GM18526 (cell line): ENCODE measurements around the gene PLPPR5.

Source experiments
- POLR2A ChIP-seq: IDR thresholded peaks from 3 replicates; pipeline ENCODE4 v1.6.1; 2011; ENCODE audit not compliant: insufficient read length; ENCODE audit errors: extremely low read depth

PLPPR5 gene

DNA sequence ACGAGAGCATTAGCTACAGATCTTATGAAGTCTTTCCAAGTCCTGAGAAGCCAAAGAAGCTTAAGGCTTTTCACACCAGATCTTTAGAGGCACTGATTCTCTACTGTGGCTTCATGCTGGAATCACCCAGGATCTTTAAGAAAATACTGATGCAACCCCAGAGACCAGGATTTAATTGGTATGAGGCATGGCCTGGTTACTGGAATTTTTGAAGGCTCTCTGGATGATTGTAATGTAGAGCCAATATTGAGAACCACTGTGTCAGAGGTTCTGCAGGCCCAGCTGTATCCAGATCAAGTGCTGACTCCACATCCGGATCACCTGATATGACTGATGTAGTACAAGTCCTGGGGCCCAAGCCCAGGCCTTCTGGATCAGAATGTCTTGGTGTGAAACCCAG is 105.7 kb downstream of the PLPPR5 start:
- no peak for TF ChIP-seq POLR2A

DNA sequence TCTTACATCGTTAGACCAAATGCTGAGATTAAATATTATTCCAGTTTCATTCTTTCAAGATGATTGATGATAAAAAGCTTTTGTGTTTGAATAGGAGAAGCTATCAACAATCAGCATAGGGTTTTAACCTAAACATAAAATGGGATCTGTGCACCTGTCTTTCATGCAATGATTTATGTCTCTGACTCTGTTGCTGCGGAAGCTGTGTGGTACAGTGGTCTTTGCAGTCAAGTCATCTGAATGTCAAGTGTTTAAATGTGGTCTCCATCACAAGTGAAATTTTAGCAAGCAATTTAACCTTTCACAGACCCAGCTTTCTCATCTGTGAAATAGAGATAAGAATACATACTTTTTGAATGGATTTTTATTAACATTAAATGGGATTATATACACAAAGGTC is 107.2 kb downstream of the PLPPR5 start:
- no peak for TF ChIP-seq POLR2A

DNA sequence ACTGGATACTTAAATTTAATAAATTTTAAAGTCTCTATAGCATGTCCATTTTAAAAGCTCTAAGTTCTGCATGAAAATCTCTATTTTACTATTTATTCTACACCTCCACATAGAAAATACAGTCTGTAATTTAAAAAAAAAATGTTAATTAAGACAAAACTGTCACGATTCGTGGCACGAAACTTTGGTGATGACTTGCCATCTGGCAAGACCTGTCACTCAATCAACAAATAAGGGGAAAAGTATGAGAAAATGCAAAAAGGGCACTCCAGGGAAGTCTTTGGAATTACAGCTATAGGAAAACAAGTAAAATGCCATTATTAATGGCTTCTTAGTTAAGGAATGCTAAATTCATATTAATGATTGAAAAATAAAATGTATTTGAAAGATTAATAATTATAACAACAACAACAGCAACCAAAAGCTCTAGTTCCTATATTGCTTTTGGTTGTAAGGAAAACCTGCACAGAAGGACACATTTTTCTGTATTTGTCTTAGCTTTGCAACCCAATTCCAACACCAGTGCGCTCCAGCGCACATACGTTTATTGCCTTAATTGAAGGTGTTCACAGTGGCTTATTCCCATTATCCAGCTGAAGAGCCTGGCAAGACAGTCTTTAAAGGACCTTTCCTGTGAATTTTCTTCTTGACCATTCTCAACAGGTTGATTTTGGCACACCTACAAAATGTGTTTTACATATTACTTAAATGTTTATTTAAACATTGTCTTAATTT is 107.8 kb downstream of the PLPPR5 start:
- TF ChIP-seq POLR2A = no peak

DNA sequence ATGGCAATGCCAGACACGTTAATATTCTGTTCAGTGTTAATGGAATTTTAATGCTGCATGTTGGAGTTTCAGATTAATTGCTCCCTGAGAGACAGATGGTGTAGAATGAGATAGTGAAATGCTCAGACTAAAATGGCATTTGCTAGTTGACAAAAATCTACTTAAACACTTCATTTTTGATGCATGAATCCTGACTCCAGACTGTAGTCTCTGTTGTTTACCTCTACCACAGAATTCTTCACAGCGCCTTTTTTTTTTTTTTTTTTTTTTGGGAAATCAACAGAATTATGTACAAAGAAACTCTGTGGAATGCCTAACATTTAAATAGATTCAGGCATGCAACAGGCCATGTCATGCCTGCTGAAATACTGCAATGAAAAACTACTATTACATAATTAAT is 111.3 kb downstream of the PLPPR5 start:
- no peak for TF ChIP-seq POLR2A

DNA sequence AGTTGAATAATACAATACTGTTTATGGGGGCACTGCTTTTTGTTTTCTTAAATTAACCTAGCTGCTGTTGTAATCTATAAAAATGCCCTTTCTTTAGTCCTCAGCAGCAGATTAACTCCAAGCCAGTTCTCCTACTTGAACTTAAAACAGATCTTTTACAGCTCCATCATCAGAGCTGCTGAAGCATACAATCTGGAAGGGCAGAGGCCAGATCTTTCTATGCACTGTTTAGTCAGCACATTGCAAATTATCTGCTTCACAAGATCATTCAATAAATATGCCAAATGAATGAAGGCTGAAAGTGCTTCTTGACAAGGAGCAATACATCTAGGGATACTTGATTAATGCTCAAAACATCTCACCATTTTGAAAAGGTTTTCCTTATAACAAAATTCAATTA is 115.8 kb downstream of the PLPPR5 start:
- TF ChIP-seq POLR2A = no peak

DNA sequence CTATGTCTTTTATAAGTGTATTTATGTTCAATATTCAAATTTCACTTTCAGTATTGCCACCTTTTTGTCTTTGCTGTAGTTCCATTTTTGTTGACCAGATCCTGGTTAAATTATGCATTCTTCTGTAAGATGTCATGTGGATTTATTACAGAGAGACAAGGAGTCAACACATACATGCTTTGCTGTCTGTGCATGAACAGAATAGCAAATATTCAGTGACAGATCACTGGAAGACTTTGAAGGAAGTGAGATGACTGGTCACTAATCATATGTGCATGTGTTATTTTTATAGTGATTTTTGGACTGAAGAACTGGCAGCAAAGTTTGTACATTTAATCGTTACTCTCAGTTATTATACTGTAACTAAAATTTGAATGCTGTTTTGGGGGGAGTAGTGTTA is 117.2 kb downstream of the PLPPR5 start:
- no peak for TF ChIP-seq POLR2A

DNA sequence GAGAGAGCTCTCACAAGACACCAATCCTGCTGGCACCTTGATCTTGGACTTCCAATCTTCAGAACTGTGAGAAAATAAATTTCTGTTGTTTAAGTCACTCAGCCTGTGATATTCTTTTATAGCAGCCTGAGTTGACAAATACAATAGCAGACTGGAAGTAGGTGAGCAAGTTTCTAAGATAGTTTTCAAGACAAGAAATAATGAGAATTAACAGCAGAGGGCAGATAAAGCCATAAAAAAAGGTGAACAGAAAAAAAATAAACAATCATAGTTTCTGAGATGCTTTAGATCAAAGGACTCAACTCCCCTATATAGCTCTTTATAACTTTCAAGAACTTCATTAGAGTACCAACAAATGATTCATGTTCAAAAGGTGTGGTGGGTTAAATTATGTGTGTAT is 119.8 kb downstream of the PLPPR5 start:
- no peak for TF ChIP-seq POLR2A

DNA sequence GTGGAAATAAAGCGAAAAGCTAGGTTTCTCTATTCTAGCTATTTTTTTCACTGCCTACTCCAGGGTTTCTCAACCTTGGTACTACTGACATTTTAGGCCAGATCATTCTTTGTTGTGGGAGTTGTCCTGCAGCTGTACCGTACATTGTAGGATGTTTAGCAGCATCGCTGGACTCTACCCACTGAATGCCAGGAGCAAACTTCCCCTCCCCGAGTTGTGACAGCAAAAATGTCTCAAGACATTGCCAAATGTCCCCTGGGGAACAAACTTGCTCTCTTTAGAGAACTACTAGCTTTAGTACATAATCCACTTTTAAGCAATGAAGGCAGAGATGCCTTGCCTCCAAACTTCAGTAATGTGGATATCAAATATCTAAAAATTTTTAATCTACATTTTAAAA is 122.8 kb downstream of the PLPPR5 start:
- TF ChIP-seq POLR2A = no peak

DNA sequence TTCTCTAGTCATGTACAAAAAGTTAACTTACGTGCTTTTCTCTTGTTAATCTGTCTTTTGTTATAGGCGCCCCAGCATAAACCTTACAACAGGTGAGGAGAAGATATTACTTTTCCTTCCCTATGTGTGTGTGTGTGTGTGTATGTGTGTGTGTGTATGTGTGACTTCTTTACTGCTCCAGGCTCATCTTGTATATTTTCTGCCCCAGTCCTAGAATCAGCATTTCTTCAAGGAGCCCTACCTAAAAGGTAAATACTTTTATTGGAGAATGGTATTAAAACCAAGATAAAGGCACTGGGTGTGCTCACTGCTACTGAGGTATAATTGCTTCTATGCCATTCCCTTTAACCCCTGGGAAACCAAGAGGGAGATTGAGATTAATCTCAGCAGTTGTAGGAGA is 129.8 kb downstream of the PLPPR5 start:
- TF ChIP-seq POLR2A = no peak

DNA sequence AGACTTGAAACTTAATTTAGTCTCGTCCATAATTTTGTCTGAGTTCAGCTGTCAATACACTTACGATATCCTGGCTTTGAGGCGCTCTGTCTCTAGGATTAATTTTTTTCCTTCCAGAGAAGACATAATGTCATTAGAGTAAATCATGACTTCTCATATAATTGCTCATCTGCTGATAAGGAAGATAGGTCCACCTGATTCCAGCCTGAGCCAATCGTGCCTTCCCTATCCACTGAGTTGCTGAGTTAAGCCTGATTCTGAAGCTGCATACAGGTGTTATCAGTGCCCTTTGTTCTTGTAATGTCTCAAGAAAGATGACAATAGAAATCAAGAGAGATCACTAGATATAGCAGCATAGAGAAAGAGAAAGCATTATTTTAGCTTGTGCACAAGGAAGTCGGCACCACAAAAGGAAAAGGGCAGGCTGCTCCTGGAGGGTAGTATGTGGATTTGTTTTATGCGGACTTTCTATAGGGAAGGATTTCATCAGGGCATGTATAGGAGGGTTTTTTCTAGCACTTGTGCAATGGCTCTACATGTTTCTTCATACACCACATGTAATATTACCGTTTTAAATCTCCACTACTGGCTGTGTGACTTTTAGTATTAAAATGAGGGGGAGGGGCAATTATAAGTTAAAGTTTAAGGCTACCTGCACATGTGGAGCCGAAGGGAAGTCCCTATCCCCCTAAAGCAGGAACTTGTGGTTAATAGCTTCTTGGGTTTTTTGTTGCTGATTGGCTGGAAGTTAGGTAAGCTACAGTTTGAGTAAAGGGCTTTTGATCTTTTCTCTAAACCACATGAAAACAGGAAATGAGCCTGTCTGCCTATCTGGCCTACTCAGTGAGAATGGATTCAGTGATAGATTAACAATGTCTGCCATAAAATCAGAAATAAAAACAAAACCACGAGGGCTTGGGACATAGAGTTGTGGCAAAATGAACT is 133.4 kb downstream of the PLPPR5 start:
- no peak for TF ChIP-seq POLR2A

DNA sequence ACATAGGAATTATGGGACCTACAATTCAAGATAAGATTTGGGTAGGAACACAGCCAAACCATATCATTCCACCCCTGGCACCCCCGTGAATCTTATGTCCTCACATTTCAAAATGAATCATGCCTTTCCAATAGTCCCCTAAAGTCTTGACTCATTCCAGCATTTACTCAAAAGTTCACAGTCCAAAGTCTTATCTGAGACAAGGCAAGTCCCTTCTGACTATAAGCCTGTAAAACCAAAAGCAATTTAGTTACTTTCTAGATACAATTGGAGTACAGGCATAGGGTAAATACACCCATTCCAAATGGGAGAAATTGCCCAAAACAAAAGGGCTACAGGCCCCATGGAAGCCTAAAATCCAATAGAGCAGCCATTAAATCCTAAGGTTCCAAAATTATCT is 138.9 kb downstream of the PLPPR5 start:
- TF ChIP-seq POLR2A = no peak

DNA sequence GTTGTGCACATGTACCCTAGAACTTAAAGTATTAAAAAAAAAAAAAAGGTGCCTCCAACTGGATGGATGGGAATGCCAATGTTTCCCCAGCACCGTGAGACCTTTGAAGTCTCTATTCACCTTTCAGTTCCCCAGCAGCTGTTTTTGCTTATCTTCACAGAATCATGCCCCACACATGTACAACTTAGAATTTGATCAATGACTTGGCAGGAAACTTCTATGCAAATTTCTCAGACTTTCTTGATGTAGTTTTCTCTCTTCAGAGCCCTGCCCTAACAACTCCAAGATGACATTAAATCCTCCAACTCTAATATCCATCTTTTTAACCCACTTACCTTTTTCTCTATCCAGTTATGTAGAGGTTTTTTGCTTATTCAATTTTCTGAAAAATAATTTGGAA is 144.3 kb downstream of the PLPPR5 start:
- TF ChIP-seq POLR2A = no peak

DNA sequence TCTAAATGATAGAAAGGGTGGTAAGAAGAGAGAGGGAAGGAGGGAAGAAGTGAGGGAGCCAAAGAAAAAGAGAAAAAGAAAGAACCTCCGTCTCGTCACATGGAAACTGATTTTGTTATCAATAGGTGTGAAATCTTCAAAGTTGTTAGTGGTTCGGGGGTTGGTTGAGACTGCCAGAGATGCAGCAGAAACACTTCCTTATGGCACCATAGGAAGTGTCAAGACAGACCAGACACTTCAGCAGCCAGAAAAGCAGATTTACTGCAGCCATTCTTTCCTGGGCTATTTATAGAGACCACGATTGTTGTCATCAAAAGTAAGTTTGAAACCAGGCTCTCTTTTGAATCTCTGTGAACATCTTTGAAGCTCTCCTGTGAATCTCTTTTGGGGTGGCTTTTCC is 150.5 kb downstream of the PLPPR5 start:
- no peak for TF ChIP-seq POLR2A

DNA sequence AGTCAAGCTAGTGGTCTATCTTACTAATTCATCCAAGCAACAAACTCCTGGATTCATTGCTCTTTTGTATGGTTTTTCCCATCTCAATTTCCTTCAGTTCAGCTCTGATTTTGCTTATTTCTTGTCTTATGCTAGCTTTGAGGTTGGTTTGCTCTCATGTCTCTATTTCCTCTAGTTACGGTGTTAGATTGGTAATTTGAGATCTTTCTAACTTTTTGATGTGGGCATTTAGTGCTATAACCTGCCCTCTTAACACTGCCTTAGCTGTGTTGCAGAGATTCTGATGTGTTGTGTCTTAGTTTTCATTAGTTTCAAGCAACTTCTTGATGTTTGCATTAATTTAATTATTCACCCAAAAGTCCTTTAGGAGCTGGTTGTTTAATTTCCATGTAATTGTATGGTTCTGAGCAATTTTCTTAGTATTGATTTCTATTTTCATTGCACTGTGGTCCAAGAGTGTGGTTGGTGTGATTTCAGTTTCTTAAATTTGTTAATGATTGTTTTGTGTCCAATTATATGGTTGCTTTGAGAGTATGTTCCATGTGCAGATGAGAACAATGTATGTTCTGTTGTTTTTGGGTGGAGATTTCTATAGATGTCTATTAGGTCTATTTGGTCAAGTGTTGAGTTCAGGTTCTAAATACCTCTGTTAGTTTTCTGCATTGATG is 154.6 kb downstream of the PLPPR5 start:
- no peak for TF ChIP-seq POLR2A

DNA sequence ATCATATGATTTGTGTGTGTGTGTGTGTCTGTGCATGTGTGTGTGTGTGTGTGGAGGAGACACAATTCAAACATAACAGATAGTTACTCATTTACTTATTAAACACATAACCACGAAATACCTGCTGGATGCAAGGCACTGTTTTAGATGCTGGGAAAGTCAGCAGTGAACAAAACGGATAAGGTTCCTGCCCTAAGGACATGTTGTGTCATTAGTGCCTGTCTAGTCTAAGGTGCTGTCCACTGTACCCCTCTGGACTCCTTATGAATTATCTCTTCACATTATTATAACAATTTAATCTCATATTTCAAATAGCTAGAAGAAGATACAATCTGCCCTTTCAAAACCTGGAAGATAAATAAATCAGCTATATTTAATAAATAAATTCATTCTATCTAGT is 162.4 kb downstream of the PLPPR5 start:
- no peak for TF ChIP-seq POLR2A
